GM19240 (cell line): ENCODE results near the gene RALA.
"Not testable (repeated sequence)": the region's sequence is repeated elsewhere in the genome, so short reads cannot be mapped to it uniquely, and the experiment has no call there.

Source experiments
- DNase-seq: peaks from one replicate; pipeline ENCODE4 v3.0.0; 2011; ENCODE audit warnings: low spot score; ENCODE audit not compliant: insufficient read length

Gene RALA

GRCh38 chr7:39645482-39646407 is 22.4 kb downstream of the RALA start:
- DNase-seq, result no peak

- DNase-seq, result no peak
Observed at GRCh38 chr7:39647816-39648215, 24.4 kb downstream of the RALA start.

- DNase-seq, result no peak
Observed at GRCh38 chr7:39650676-39651075, 27.3 kb downstream of the RALA start.

GRCh38 chr7:39651265-39651664 is 27.9 kb downstream of the RALA start:
- no peak for DNase-seq

- DNase-seq, result no peak
Observed at GRCh38 chr7:39656415-39656814, 33.0 kb downstream of the RALA start.

GRCh38 chr7:39659356-39660013 is 36.1 kb downstream of the RALA start:
- DNase-seq, result no peak

- DNase-seq, result no peak
Observed at GRCh38 chr7:39661960-39662359, 38.6 kb downstream of the RALA start.

GRCh38 chr7:39663263-39663662 is 39.9 kb downstream of the RALA start:
- DNase-seq, result no peak

GRCh38 chr7:39664057-39664456 is 40.7 kb downstream of the RALA start:
- no peak for DNase-seq

- no peak for DNase-seq
Observed at GRCh38 chr7:39664585-39664984, 41.2 kb downstream of the RALA start.

GRCh38 chr7:39666562-39666961 is 43.2 kb downstream of the RALA start:
- no peak for DNase-seq

- DNase-seq, result no peak
Observed at GRCh38 chr7:39667341-39667923, 44.1 kb downstream of the RALA start.

GRCh38 chr7:39668280-39668679 is 44.9 kb downstream of the RALA start:
- DNase-seq, result not testable (repeated sequence)

GRCh38 chr7:39670052-39670451 is 46.7 kb downstream of the RALA start:
- no peak for DNase-seq

GRCh38 chr7:39670934-39671333 is 47.6 kb downstream of the RALA start:
- DNase-seq, result no peak

- DNase-seq, result no peak
Observed at GRCh38 chr7:39672176-39672575, 48.8 kb downstream of the RALA start.

- no peak for DNase-seq
Observed at GRCh38 chr7:39673868-39674267, 50.5 kb downstream of the RALA start.

GRCh38 chr7:39674406-39674805 is 51.0 kb downstream of the RALA start:
- DNase-seq, result no peak

- DNase-seq, result no peak
Observed at GRCh38 chr7:39676346-39676745, 53.0 kb downstream of the RALA start.

GRCh38 chr7:39678930-39679709 is 55.7 kb downstream of the RALA start:
- no peak for DNase-seq

GRCh38 chr7:39679874-39680273 is 56.5 kb downstream of the RALA start:
- not testable (repeated sequence) for DNase-seq
